ENCODE measurements around the gene ATG5.

ATG5 gene

DNA sequence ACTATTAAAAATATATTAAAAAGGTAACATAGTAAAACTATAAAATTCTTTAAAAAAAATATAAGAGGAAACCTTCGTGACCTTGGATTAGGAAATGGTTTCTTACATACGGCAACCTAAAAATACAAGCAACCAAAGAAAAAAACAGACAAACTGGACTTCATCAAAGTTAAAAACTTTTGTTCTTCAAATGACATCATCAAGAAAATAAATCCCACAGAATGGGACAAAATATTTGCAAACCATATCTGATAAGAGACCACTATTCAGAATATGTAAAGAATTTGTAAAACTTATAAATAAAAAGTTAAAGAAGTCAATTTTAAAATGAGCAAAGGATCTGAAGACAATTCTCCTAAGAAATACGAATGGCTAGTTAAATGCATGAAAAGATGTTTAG, 110.0 kb downstream of the ATG5 start:
- DNase-seq, result no peak

DNA sequence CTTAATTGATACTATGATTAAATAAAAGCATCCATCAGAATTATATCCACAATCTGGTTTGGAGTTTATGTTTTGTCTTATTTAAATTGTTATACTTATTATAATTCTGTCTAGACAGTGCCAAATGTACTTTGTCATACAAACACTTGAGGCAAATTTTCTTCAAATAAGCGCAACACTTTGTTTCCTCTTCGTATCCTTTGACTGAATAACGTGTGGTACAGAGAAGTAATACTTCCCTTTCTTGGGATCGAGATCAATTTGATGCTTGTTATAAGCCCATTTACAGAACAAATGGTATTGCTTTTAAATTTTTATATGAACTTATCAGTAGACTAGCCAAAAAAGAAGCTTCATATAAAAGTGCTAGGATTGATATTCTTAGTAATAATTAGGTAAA, 111.0 kb downstream of the ATG5 start:
- DNase-seq, result no peak

DNA sequence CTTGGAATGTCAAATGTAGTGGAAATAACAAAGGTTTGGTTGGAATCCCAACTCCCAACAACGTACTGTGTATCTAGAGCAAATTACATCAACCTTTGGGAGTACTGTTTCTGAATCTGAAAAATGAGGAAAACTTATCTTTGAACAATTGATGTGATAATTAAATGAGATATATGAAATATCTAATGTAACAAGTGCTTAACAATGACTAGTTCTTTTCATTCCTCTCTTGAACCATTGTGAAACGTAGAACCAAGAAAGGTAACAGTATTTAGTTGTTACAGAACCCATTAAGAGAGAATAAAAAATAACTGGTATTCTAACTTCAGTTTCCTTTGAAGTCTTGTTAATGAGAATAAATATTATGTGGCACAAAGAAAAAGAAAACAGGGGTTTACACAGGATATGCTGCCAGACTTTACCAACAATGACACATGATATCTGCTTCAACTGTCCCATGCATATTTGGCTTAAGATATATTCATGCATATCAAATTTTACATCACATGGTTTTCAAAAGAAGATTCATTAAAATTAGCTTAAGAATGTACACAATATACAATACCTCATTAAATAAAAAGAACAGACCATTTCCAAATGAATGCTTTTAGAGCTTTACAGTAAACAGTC, 111.8 kb downstream of the ATG5 start:
- DNase-seq, result no peak

DNA sequence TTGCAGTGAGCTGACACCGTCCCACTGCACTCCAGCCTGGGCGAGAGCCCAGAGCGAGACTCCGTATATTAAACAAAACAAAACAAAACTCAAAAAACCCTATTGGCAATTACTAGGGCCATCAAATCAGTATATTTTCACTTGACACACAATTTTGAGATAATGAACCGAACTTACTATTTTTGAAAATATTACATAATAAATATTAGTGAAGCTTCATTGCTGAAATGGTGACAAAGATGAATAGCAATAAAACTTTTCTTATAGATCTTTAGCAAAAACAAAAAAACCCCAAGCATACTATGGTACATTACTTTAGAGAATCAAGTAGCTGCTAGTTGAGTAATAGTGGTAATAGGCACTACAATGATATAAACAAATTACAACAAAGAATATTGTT, 113.0 kb downstream of the ATG5 start:
- DNase-seq, result no peak

DNA sequence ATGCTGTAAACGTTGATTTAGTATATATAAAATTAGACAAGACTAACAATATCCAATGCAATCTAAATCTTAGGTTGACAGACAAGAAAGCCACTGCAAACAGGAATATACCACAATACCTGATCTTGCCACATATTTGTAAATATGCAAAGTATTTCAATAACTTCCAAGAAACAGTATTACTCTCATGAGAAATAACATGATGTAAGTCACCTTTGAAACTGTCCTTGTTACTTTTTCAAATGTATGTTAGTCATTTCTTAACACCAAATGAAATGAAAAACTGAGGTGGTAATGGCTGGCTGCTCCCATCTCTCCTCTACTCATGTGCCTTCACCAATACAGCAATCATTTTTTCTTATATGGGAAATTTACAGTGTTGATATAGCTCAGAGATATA, 118.7 kb downstream of the ATG5 start:
- no peak for DNase-seq

DNA sequence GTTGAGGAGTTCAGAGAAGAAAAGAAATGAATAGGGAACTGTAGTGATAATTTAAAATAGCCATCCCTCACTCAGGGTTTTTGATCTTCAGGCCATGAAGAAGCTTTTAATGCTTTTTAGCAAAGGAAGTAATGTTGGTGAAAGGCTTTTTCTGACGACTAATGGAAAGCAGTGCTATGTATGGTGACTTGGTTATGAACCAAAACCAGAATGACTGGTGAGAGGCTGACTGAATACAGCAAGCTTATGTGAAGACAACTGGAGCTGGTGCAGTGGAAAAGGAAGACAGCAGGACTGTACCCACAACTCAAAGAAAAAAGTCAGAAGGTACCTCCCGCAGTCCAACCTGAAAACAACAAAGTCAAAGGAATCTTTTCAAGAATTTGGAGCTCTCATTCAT, 120.6 kb downstream of the ATG5 start:
- DNase-seq, result no peak

DNA sequence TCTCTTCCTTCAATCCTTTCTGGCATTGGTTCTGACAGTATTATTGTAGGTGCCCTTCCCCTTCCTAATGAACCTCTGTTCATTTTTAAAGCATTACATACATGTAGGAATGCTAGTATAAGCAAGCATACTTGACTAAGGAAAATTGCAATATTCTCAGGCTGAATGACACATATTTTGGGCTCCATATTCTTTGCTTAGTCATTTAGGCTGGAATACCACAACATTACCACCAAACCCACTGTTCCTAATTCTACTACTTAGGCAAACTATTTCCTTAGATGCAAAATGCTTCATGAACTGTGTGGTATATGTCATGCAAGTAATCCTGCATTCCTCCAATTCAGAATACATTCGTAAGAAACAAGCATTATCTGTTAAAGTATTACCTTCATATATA, 125.6 kb downstream of the ATG5 start:
- DNase-seq, result no peak

DNA sequence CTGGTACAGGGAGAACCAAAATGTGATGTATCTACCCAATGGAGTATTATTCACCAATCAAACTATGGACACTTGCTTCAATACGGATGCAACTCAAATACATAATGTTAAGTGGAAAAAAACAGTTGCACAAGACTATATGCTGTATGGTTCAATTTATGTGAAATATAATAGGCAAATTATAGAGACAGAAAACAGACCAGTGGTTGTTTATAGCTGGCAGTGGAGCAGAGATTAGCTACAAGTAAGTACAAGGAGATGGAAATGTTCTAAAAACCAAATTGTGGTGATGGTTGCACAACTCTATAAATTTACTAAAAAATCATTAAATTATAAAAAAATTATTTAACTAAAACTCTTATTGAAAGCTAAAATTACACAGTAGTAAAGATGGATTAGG, 126.2 kb downstream of the ATG5 start:
- no peak for DNase-seq

DNA sequence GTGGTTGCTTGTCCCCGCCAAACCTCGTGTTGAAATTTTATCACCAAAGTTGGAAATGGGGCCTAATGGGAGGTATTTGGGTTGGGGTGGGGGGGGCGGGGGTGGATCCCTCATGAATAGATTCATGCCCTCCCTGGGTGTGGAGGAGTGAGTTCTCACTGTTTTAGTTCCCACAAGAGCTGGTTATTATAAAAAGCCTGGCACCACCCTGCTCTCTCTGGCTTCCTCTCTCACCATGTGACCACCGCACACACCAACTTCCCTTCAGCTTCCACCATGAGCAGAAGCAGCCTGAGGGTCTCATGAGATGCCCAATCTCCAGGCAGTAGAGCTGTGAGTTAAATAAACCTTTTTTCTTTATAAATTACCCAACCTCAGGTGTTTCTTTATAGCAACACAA, 128.1 kb downstream of the ATG5 start:
- DNase-seq, result peak; percentile 19

DNA sequence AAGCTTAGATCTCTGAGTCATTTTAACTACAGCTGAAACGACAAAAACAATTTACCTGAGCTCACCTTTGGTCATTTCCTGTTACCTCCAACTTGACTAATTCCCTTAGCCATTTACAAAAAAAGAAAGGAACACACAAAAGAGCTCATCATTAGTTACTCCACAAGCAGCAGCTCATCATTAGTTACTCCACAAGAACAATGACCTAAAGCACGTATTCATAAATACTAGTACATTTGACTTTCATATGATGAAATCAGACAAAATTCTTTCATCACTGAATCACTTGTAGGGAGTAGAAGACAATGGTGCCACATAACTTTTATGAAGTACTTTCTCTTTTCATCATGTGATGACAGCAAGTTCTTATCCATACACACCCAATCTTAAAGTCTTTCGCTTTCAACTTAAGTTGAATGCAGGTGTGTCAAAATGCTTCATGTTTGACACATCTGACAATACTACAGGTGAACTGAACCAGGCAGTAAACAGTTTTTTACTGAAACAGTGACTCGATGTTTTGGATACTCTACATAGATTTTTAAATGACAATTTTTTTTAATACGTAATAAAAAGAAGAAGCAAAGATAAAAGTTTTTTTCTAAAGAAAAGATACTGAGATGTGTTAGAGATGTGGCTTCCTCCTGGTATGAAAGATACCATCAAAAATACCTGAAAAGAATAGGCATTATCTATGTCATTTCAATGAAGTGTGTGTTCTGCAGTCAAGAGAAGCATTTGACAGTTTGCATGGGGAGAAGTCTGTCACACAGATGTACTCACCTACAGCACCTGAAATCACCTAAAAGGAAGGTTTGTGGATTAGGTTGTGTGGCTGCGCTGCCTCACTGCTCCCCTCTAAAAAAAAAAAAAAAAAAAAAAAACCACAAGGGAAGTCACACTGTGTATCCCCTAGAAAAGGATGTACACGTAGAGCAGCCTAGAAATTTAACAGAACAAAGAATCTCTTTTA, 130.3 kb downstream of the ATG5 start:
- DNase-seq, result peak; percentile 64

DNA sequence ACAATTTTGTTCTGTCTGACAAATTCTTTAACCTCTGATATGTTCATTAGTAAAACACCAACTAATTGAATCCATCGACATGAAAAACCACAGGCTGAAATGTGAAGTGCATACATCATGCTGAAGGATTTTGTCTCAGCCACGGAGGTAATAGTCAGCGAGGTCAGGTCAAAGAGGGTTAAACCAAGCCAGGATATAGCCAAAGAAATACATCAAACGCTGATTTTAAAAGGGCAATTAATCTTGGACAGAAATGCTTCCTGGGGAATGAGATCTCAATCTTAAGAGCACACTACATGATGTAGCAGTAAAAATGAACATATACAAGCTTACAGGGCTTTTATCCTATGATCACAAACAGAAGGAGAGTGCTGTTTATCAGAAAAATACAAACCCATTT, 132.7 kb downstream of the ATG5 start:
- no peak for DNase-seq

DNA sequence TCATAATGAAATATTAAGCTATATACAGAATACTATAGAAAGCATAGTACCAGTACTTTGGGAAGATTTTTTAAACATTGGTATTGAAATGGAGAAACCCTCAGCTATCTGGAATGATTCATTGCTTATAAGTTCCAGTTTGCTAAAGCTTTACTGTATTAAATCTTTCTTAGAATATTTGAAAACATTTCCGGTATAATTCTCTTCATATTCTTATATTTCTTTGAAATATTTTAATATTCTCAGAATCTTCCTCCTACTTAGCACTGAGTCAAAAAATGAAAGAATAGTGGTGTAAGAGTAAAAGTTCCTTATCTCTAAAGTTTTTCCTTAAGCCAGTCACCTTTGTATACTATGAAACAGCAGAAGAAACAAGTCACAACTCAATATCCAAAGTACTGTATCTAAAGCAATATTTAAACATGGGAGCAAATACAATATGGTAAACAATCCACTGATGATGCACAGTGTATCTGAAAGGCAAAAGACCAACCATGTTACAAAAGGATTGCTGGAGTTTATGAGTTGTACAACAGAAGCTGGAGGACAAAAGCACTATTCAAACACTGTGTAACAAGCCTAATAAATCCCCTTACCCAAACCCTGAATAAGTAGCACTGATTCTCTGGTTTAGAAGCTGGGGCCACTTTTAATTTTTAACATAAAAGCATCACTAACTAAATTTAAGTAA, 137.3 kb downstream of the ATG5 start:
- no peak for DNase-seq

DNA sequence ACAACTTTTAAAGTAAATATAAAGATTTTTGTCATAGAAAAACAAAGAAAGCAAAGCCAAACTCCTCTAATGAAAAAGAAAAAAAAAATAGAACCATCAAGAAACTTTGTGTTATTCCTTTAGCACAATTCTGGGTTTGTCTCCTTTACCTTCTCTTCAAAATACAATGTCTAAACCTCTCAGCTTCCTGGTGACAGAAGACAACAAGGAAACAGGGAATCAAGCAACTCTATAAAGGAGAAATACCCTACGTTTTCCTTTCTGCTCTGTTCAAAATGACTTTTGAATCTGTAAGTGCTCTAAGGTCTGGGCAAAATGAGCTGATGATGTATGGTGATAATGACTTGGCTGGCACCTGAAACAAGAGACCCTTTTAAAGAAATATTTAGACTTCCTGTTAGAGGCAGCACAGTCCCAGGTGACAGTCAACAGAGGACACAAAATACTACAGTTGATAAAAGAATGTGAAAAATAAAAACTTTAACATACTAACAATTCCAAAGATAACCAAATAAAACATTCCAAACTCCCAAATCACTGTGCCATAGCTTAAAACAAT, 138.1 kb downstream of the ATG5 start:
- DNase-seq, result no peak

DNA sequence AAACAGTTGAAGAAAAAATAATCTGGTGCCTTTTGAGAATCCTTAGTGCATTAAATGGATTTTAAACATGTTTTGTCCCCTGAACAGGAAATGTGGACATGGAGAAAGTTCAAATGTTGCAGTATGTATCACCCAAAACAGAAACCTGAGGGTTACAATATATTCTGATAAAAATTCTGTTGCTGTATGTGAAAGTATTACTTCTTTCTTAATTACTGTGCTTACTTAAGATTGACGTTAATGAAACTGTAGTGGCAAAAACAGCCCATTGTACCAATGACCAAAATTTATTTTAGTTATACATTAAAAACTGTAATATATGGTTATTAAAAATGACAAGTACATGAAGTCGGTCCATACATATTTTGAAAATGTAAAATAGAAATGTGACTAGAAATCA, 138.8 kb downstream of the ATG5 start:
- no peak for DNase-seq

DNA sequence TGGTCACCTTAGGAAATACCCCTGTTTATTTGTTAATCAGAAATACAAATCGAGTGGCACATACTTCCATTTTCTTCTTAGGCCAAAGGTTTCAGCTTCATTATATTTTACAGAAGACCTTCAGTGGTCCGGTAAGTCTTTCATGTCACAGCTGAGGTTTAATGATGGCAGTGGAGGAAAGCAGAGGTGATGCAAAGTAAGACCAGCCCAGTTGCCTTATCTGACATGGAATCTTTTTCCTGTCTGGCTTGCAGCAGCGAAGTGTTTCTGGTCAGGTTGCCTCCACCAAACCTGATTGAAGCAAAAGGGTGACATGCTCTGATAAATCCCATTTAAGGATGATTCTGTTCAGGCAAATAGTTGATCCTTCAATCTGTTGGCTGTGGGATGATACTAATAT, 139.4 kb downstream of the ATG5 start:
- no peak for DNase-seq

DNA sequence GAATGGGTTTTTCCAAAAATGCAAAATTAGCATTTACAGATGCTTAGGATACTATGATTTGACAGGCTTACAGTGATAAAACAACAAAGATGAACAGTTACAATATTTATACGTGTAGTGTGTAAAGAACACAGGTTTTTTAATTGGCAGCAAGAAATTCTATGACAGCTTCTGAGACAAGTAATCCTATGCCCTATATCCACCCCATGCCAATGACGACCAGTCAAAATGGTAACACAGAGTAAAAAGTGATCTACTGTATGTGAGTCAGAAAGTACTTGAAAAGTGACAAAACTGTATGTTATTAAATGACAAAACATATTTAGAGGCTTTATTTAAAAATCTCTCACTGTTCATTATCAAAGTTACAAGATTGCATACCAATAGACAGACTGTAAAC, 139.9 kb downstream of the ATG5 start:
- no peak for DNase-seq

DNA sequence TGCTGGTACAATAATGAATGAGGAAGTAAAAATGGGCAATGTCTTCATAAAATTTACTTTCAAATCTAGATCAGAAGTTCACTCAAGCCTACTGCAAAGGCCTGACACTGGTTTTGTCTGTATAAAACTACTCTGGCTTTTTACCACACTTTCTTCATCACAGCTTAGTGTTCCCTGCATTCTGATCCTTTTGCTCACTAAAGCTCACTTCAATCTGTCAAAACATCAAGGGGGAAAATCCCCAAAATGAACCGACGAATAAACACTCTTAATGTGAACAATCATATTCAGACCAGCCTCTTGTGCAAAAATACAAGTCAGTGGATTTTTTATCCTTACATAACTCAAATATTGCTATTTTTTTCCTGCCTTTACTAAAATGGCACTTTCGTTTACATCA, 140.9 kb downstream of the ATG5 start:
- no peak for DNase-seq

DNA sequence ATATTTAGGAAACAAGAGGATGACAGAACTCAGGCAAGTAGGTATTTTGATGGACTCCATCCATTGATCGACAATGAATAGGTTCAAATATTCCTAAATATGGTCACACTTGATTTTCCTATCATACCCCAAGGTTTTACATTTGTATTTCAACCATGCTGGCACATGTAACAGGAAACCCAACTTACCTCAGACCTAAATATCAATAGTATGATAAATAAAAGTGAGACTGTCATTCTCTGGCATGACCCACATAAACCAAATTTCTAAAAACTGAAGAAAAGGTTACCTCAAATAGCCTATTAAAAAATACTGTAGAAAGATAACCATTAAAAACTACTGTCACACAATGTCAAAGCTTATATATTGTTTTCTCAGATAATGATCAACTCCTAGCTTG, 142.1 kb downstream of the ATG5 start:
- no peak for DNase-seq

DNA sequence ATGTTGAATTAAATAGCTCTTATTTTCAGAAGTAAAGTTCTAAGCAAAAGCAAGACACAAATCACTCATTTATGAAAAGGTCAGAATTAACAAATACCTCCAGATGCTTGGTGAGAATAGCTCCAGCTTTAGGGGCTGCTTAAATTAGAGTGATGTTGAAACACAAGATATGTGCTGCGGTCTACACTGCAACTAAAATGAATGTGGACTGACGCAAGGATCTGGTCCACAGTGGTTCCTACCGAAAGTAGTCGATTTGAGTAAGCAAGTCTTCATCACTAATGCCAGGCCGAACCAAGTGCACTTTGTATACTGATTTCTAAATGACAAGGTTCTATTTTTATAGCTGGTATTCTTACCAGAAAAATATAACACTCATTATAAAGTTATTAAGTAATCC, 143.1 kb downstream of the ATG5 start:
- DNase-seq, result no peak

DNA sequence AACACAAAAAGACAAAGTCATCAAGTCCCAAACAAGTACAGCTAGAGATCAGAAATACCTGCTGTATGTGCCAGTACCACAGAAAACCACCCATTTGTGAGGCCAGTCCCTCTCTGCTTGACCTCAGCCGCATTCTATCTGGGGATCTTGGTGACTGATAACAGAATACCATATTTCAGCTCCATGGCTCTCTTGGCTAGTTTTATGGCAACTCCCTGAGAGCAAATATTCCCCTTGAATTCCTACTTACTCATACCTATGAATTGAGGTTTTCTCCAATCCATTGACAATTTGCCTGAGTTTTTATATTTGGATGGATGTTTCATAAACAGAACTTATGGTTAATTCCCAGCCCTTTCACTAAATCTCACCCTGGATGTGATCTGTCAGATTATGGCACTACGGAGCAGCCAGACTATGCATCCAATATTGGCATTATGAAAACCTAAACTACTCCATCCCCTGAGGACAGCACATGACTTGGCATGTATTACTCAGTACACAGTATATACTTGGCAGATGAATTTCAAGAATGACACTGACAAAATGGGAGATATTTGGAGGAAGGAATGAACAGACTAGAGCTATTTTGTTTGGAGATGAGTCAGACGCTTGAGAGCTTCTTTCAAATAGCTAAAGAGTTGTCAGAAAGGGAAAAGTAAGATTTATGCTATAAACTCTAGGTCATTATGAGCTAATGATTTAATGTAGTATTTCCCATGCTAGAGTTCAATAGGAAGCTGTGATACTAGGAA, 143.7 kb downstream of the ATG5 start:
- no peak for DNase-seq

DNA sequence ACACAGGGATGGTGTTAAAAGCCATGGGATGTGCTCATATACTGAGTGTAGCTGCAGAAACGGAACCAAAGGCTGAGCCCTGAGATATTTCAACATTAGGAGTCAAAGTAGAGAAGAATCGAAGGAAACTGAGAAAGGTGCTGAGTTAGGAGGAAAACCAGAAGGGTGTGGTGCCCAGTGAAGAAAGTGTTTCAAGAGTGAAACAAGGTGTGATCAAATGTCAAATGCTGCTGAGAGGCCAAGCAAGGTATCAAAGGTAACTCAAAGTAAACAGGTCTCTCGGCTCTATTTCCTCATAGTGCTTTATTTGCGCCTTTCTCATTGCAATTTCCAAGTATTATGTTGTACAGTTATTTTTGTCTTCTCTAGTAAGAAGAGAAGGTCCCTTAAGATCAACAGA, 145.4 kb downstream of the ATG5 start:
- no peak for DNase-seq

DNA sequence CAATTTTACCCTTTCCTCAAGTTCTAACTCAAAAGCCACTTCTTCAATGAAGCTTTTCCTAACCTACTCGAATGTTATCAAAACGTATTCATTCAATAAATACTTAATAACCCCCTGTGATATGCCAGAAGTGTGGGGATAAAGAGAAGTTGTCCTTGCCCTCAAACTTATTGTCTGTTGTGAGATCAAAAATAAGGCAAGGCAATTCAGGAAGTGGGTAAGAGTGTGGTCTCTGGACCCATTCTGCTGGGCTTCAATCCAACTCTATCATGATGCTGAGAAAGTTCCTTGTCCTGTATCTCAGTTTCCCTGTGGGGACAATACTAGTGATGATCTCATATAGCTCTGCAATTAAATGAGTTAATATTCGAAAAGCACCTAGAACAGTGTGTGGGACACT, 146.7 kb downstream of the ATG5 start:
- DNase-seq, result no peak

DNA sequence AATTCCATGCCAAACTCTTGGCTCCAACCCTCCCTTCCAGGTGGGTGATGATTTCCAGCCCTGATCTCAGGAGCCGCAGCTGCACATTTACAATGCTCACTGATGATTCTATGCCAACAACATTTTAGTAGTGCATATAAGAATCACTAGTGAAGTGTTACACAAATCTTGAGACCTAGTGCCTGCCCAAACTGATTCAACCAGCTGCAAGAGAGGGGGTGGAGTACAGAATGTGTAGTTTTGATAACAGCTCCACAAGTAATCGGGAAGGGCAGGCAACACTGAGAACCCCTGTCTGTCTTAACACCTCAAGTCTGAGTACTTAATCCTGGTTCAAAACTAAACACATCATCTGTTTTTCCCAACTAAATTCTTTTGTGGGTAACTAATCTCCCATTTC, 147.8 kb downstream of the ATG5 start:
- DNase-seq, result no peak

All from central memory CD4-positive, alpha-beta T cell (primary cell).